Fibroblast of lung (primary cell): ENCODE data around the gene MYO3B.

Experiments
- EZH2 ChIP-seq: IDR thresholded peaks from 2 replicates; pipeline ENCODE4 v1.5.1; 2012; ENCODE audit warnings: low read length, control low read depth, mild to moderate bottlenecking; ENCODE audit errors: missing control alignments
- TF ChIP-seq, protein P1 (sequence below), 2 donors: IDR thresholded peaks in 1 of 2; conservative IDR thresholded peaks in 1 of 2; 1 replicate in 1 of 2; 2 replicates in 1 of 2; pipeline ENCODE4 v1.5.1; 2011 to 2012; ENCODE audit warnings: low read length in 2 of 2, control low read depth in 1 of 2, inconsistent platforms in 1 of 2, low read depth in 1 of 2, mild to moderate bottlenecking in 1 of 2

DNA sequence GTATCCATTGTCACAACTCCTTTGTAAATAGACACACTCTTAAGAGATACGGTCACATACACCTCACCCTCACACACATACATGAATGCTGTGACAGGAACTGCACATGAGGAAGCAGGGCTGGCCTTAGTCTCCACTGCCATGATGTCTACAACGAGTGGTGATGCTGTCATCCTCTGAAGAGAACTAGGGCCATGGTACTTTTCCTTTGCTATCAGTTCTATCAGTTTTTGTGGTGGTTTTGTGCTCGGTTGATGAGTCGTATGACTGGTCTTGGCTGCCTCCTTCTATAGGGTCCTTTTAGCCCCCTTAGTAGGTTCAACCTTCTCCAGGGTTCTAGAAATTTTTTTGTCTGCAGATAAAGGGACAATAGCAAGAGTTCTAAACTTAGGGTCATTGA, 66.0 kb downstream of the MYO3B start:
- TF ChIP-seq, protein P1, sequence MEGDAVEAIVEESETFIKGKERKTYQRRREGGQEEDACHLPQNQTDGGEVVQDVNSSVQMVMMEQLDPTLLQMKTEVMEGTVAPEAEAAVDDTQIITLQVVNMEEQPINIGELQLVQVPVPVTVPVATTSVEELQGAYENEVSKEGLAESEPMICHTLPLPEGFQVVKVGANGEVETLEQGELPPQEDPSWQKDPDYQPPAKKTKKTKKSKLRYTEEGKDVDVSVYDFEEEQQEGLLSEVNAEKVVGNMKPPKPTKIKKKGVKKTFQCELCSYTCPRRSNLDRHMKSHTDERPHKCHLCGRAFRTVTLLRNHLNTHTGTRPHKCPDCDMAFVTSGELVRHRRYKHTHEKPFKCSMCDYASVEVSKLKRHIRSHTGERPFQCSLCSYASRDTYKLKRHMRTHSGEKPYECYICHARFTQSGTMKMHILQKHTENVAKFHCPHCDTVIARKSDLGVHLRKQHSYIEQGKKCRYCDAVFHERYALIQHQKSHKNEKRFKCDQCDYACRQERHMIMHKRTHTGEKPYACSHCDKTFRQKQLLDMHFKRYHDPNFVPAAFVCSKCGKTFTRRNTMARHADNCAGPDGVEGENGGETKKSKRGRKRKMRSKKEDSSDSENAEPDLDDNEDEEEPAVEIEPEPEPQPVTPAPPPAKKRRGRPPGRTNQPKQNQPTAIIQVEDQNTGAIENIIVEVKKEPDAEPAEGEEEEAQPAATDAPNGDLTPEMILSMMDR (conservative IDR thresholded peaks at IDR 0.05 in 1 of 2, IDR thresholded peaks at IDR 0.05 in 1 of 2; ENCODE audit: low read depth in 1 of 2, low read length in 2 of 2) = no peak
- TF ChIP-seq EZH2 = no peak
